HG02884 (cell line): ENCODE measurements around the gene SEPTIN5.

Source experiments
- ATAC-seq: cut with Tn5 transposase; IDR thresholded peaks from one replicate; pipeline ENCODE4 v1.9.1; 2021; ENCODE audit warnings: mild to moderate bottlenecking, moderate library complexity; ENCODE audit not compliant: unreplicated experiment

SEPTIN5 gene

GRCh38 chr22:19704355-19705015, 9.8 kb upstream of the SEPTIN5 start:
- ATAC-seq, result no peak

DNA sequence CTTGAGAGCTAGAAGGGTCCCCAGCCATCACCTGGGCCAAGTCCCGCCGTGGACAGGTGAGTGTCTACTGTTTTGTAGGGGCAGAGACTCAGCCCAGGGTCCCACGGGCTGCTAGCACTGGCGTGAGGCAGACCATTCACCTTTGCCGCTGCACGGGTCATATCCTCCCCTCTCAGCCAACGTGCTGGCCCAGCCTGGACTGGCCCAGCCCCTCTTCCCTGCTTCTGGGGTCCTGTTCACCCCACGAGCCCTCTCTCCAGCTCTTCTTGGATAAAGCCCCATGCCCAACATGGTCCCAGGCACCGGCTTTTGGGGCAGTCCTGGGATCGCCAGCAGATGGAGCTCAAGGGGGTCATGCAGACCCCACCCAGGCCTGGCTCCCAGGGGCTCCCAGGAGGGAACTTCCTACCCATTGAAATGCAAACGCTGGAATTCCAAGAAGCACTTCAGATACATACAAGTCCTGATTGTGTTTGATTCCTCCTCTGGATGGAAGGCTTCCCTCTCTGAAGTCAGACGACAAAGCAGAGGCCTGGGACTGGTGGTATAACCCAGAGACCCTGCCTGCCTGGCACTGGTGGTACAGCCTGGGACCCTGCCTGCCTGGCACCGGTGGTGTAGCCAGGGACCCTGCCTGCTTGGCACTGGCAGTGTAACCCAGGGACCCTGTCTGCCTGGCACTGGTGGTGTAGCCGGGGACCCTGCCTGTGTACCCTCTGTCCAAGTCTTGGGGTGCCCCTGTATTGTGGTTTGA, 8.9 kb upstream of the SEPTIN5 start:
- no peak for ATAC-seq

GRCh38 chr22:19706661-19707151, 7.6 kb upstream of the SEPTIN5 start:
- no peak for ATAC-seq

DNA sequence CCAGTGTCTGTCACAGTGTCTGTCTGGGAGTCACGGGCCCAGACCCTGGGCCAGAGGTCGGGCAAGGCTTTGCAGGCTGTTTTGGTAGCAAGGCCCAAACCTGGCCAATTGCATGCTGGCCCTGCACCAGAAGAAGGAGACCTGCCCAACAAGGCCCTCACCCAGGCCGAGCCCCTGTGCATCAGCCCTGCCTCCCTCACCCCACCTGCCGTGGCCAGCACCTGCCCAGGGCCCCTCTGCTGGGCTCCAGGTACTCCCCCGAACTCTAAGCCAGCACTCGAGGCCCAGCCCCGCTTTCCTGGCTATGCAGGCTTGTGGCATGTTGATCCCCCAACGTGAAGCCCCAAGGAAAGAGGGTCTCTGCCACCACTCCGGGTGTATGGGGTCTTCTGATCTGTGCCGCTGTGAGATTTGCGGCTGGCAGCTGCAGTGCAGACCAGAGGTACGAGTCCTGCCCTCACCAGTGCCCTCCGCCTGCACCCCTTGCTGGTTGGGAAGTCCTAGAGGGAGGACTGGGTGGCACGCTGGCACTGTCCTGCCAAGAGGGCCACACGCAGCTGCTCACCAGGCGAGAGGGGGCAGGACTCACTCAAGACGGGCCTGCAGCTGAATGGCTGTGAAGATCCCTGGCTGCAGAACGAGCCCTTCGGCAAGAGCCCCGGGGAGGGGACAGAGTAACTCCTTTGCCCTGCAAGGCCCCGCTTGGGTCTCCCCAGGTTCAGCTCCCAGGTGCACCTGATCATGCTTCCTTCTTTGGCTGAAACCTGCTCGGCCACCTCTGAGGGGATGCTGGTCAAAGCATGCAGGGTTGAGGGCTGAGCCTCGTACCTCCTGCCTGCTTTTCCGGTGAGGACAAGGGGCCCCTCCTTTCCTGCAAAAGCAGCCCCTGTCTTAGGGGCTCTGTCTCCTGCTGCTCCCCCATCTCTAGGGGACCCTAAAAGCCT, 6.7 kb upstream of the SEPTIN5 start:
- ATAC-seq, result no peak

GRCh38 chr22:19708321-19709011, 5.8 kb upstream of the SEPTIN5 start:
- ATAC-seq, result no peak

- no peak for ATAC-seq
Observed at GRCh38 chr22:19709063-19709769, 5.1 kb upstream of the SEPTIN5 start.

DNA sequence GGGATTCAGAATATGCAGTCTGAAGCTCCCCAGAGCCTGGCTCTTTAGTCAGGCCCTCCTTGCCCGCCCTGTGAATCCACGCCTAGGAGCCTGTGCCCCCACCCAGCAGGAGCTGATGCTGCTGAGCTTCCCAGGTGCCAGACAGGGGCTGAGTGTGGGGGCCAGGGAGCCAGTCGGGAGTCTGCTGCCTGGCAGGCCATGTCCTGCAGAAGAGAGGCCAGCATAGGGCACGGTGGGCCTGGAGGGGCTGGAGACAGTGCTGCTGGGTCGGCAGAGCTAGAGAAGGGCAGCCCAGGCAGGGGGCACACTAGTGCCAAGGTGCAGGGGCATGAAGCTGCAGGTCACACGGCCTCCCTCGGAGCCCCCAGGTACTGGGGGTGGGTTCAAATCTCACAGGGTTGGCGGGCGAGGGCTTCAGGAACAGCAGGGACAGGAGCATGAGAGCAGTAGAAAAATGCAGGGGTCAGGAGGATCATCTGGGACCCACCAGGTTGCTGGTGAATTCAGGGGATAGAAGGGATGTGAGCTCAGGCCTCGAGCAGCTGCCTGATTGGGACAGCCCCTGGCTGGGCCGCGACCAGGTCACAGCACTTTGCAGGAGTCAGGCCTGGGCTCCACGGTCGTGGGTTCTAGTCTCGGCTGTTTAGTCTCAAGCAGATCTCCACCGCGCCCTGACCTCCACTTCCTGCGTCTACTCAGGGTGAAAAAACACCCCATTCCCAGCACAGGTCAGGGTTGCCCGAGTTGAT, 4.1 kb upstream of the SEPTIN5 start:
- no peak for ATAC-seq

DNA sequence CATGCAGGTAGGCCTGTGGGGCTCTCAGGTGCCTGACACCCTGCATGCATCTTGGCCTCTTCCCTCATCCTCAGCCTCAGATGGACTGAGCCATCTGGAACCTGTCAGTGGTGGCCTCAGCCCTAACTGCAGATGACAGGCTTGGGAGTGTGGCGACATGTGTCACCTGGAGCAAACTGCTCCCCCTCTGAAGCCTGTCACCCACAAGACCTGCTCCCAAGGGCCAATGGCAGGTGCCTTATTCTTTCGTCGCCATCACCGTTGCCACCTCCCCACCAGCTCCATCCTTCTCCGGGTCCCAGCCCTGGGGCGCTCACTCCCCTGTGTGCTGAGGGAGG, 3.6 kb upstream of the SEPTIN5 start:
- ATAC-seq, result no peak

GRCh38 chr22:19713245-19713644, 1.1 kb upstream of the SEPTIN5 start:
- no peak for ATAC-seq

DNA sequence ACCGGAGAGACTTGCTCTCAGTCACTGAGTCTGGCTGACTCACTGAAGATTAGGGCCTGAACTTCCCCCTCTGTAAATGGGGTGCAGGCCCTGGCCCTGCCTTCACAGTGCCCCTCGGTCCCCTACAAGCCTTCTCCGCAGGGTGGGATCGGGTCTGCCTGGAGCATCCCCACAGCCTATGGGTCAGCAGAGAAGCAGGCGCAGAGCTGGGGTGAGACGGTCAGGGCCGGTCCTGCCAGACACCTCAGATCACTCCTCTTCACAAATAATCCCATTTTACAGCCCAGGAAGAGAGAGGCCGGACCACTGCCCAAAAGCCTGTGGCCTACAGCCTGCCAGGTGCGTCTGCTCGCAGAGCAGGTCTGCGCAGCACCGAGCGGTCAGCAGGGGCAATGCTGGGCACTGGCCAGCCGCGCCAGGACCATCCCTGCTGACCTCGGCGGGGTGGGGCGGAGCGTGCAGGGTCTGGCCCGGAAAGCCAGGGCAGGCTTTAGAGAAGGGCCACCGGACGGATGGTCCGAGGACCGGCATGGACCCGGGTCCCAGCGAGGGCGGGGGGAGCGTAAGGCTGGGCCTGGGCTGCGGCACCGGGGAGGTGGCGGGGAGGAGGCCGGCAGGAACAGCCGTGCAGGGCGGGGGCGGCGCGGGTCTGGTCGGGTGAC, 522 bp upstream of the SEPTIN5 start:
- no peak for ATAC-seq

- ATAC-seq, result no peak
Observed at GRCh38 chr22:19715188-19715930, 1.1 kb downstream of the SEPTIN5 start.

- no peak for ATAC-seq
Observed at GRCh38 chr22:19716041-19716828, 1.9 kb downstream of the SEPTIN5 start.

DNA sequence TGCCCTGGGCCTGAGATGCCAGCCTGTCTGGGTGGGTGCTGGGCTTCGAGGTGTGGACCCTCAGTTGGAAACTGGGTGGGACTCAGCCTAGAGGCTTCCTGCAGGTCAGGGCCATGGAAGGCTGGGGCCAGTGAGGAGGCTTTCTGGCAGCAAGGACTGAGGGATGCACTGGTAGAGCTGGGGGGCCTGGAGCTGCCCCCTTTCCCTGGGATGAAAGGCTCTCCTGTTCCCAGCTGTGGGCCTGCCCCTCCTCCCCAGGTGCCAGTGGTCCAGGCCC, 2.5 kb downstream of the SEPTIN5 start:
- no peak for ATAC-seq

- ATAC-seq, result no peak
Observed at GRCh38 chr22:19717181-19717580, 2.9 kb downstream of the SEPTIN5 start.

DNA sequence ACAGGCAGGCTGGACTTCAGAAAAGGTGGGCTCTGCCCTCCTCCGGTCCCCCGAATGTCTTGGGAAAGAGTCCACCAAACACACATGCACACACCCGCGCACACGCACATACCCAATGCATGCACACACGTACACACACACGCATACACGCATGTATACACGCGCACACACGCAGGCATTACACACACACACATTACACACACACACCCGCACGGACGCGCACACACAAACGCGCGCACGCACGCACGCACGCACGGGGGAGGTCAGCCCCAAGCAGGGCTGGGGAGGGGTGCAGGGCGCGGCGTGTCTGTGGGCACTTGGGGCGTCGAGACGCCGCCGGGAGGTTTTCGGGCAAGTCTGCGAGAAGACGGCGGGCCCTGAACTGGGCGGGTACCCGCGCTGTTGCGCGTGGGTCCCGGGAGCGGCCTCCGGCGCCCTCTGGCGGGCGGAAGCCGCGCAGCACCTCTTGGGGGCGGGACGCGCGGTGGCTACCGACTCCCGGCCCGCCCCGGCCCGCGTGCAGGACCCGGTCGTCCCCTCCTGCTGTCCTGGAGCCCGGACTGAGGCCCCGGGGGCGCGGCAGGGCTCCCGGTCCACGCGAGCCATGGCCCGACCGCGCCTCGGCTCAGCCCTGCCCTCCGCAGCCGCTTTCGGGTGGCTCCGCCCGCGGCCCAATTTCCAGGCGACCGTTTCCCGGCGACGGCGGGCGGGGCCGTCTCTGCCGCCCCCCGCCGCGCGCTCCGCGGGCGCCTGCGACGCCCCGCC, 3.6 kb downstream of the SEPTIN5 start:
- ATAC-seq, result no peak

- ATAC-seq, result no peak
Observed at GRCh38 chr22:19718456-19719049, 4.2 kb downstream of the SEPTIN5 start.

DNA sequence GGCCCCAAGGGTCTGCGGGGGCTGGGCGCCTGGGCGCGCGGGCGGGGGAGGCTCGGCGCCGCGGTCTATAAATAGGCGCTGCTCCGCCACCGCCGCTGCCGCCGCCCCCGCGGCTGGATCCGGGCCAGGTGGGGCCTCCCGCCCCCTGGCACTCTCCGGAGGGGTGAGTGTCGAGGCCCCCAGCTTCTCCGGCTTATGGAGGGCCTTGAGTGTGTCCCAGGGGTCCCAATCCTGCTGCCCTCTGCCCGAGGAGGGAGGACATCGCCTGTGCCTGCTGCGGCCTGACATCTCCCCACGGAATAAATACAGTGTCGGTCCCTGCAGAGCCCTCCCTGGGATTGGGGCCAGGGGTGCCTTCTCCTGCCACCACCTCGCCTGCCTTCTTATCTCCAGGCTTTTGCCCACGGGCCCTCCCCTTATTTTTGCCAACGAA, 4.8 kb downstream of the SEPTIN5 start:
- no peak for ATAC-seq
